ENCODE data around the gene KCND3. TPM values are rescaled to one million over a fixed set of nuclear protein-coding genes. Genes with fewer than 3 reads are reported as not detected.
A peak's percentile ranks its signal among the peaks of the same experiment; 100 is the strongest.

Gene KCND3
- polyA plus RNA-seq, 2 donors: 0.57 to 1.6 TPM

- Histone ChIP-seq H3K27ac (ENCODE audit: low read depth in 2 of 2, low read length in 1 of 2) (no peak overlapping the region), H3K4me1 (ENCODE audit: control insufficient read depth in 2 of 2, insufficient read depth in 2 of 2, low read length in 1 of 2) (peaks cover 0 to 3% of the 10 kb centered on the region in 2 donors), H3K27me3 (ENCODE audit: control insufficient read depth in 1 of 2, insufficient read depth in 2 of 2, low read length in 2 of 2) (no peaks in the 10 kb centered on the region), H3K9me3 (ENCODE audit: control insufficient read depth in 2 of 2, insufficient read depth in 1 of 2, low read depth in 1 of 2, low read length in 1 of 2) (no peaks in the 10 kb centered on the region), H3K4me3 (ENCODE audit: low read depth in 1 of 2, low read length in 2 of 2) (no peak overlapping the region), H3K36me3 (ENCODE audit: control insufficient read depth in 2 of 2, insufficient read depth in 2 of 2, low read length in 1 of 2) (peaks cover 3 to 10% of the 10 kb centered on the region in 2 donors)
- WGBS, 2 donors: 77 to 87% methylated on average over 2 of the region's 2 CpGs
These were observed 227.8 kb downstream of the KCND3 start for GRCh38 chr1:111761717-111762116.

- peaks cover 0 to 7% of the 10 kb centered on the region in 2 donors for H3K36me3 ChIP-seq (ENCODE audit: control insufficient read depth in 2 of 2, insufficient read depth in 2 of 2, low read length in 1 of 2)
- no peaks in the 10 kb centered on the region for H3K9me3 ChIP-seq (ENCODE audit: control insufficient read depth in 2 of 2, insufficient read depth in 1 of 2, low read depth in 1 of 2, low read length in 1 of 2)
- H3K4me3 ChIP-seq (ENCODE audit: low read depth in 1 of 2, low read length in 2 of 2): no peak overlapping the region
- no peaks in the 10 kb centered on the region for H3K27me3 ChIP-seq (ENCODE audit: control insufficient read depth in 1 of 2, insufficient read depth in 2 of 2, low read length in 2 of 2)
- WGBS, 2 donors: 64 to 69% methylated on average over 2 of the region's 2 CpGs
- H3K27ac ChIP-seq (ENCODE audit: low read depth in 2 of 2, low read length in 1 of 2): no peak overlapping the region
- peaks cover 0 to 3% of the 10 kb centered on the region in 2 donors for H3K4me1 ChIP-seq (ENCODE audit: control insufficient read depth in 2 of 2, insufficient read depth in 2 of 2, low read length in 1 of 2)
These were observed 231.1 kb downstream of the KCND3 start for GRCh38 chr1:111758373-111758772.

GRCh38 chr1:111756124-111756513 is 233.3 kb downstream of the KCND3 start:
- Histone ChIP-seq H3K4me1 (ENCODE audit: control insufficient read depth in 2 of 2, insufficient read depth in 2 of 2, low read length in 1 of 2) (peaks cover 0 to 3% of the 10 kb centered on the region in 2 donors), H3K9me3 (ENCODE audit: control insufficient read depth in 2 of 2, insufficient read depth in 1 of 2, low read depth in 1 of 2, low read length in 1 of 2) (no peaks in the 10 kb centered on the region), H3K4me3 (ENCODE audit: low read depth in 1 of 2, low read length in 2 of 2) (peak overlapping the region; percentile 76 to 90), H3K27ac (ENCODE audit: low read depth in 2 of 2, low read length in 1 of 2) (peak overlapping the region; percentile 95 to 96), H3K36me3 (ENCODE audit: control insufficient read depth in 2 of 2, insufficient read depth in 2 of 2, low read length in 1 of 2) (no peaks in the 10 kb centered on the region), H3K27me3 (ENCODE audit: control insufficient read depth in 1 of 2, insufficient read depth in 2 of 2, low read length in 2 of 2) (no peaks in the 10 kb centered on the region)
- WGBS, 2 donors: 0 to 1% methylated on average over 30 to 35 of the region's 35 CpGs

- Histone ChIP-seq H3K4me1 (ENCODE audit: control insufficient read depth in 2 of 2, insufficient read depth in 2 of 2, low read length in 1 of 2) (peaks cover 0 to 3% of the 10 kb centered on the region in 2 donors), H3K27me3 (ENCODE audit: control insufficient read depth in 1 of 2, insufficient read depth in 2 of 2, low read length in 2 of 2) (no peaks in the 10 kb centered on the region), H3K27ac (ENCODE audit: low read depth in 2 of 2, low read length in 1 of 2) (peak within 1 kb of the TSS; percentile 95 to 96), H3K9me3 (ENCODE audit: control insufficient read depth in 2 of 2, insufficient read depth in 1 of 2, low read depth in 1 of 2, low read length in 1 of 2) (no peaks in the 10 kb centered on the region), H3K36me3 (ENCODE audit: control insufficient read depth in 2 of 2, insufficient read depth in 2 of 2, low read length in 1 of 2) (no peaks in the 10 kb centered on the region), H3K4me3 (ENCODE audit: low read depth in 1 of 2, low read length in 2 of 2) (peak within 1 kb of the TSS; percentile 76 to 90)
- 0% methylated on average over 63 to 67 of the region's 67 CpGs for WGBS, 2 donors
These were observed 233.9 kb downstream of the KCND3 start, which contains the start of gene DDX20 for GRCh38 chr1:111755331-111756123. TSS of gene DDX20 (plus strand) at chr1:111755901. CDS start at chr1:111755925, 24 bp downstream.

- Histone ChIP-seq H3K4me1 (ENCODE audit: control insufficient read depth in 2 of 2, insufficient read depth in 2 of 2, low read length in 1 of 2) (peaks cover 0 to 3% of the 10 kb centered on the region in 2 donors), H3K4me3 (ENCODE audit: low read depth in 1 of 2, low read length in 2 of 2) (peak overlapping the region; percentile 76 to 90), H3K9me3 (ENCODE audit: control insufficient read depth in 2 of 2, insufficient read depth in 1 of 2, low read depth in 1 of 2, low read length in 1 of 2) (no peaks in the 10 kb centered on the region), H3K27me3 (ENCODE audit: control insufficient read depth in 1 of 2, insufficient read depth in 2 of 2, low read length in 2 of 2) (no peaks in the 10 kb centered on the region), H3K27ac (ENCODE audit: low read depth in 2 of 2, low read length in 1 of 2) (peak overlapping the region; percentile 95 to 96), H3K36me3 (ENCODE audit: control insufficient read depth in 2 of 2, insufficient read depth in 2 of 2, low read length in 1 of 2) (no peaks in the 10 kb centered on the region)
- 0 to 2% methylated on average over 12 of the region's 12 CpGs for WGBS, 2 donors
These were observed 234.5 kb downstream of the KCND3 start for GRCh38 chr1:111754984-111755330.

- Histone ChIP-seq H3K36me3 (ENCODE audit: control insufficient read depth in 2 of 2, insufficient read depth in 2 of 2, low read length in 1 of 2) (no peaks in the 10 kb centered on the region), H3K9me3 (ENCODE audit: control insufficient read depth in 2 of 2, insufficient read depth in 1 of 2, low read depth in 1 of 2, low read length in 1 of 2) (no peaks in the 10 kb centered on the region), H3K27ac (ENCODE audit: low read depth in 2 of 2, low read length in 1 of 2) (no peak overlapping the region), H3K4me1 (ENCODE audit: control insufficient read depth in 2 of 2, insufficient read depth in 2 of 2, low read length in 1 of 2) (peaks cover 0 to 2% of the 10 kb centered on the region in 2 donors), H3K27me3 (ENCODE audit: control insufficient read depth in 1 of 2, insufficient read depth in 2 of 2, low read length in 2 of 2) (no peaks in the 10 kb centered on the region), H3K4me3 (ENCODE audit: low read depth in 1 of 2, low read length in 2 of 2) (no peak overlapping the region)
- 40 to 48% methylated on average over 2 of the region's 2 CpGs for WGBS, 2 donors
These were observed 237.4 kb downstream of the KCND3 start for GRCh38 chr1:111751906-111752575.

GRCh38 chr1:111750856-111751255 is 238.6 kb downstream of the KCND3 start:
- no peak overlapping the region for H3K4me3 ChIP-seq (ENCODE audit: low read depth in 1 of 2, low read length in 2 of 2)
- H3K27me3 ChIP-seq (ENCODE audit: control insufficient read depth in 1 of 2, insufficient read depth in 2 of 2, low read length in 2 of 2): no peaks in the 10 kb centered on the region
- no peaks in the 10 kb centered on the region for H3K9me3 ChIP-seq (ENCODE audit: control insufficient read depth in 2 of 2, insufficient read depth in 1 of 2, low read depth in 1 of 2, low read length in 1 of 2)
- 74 to 84% methylated on average over 2 of the region's 2 CpGs for WGBS, 2 donors
- peaks cover 0 to 2% of the 10 kb centered on the region in 2 donors for H3K4me1 ChIP-seq (ENCODE audit: control insufficient read depth in 2 of 2, insufficient read depth in 2 of 2, low read length in 1 of 2)
- no peak overlapping the region for H3K27ac ChIP-seq (ENCODE audit: low read depth in 2 of 2, low read length in 1 of 2)
- no peaks in the 10 kb centered on the region for H3K36me3 ChIP-seq (ENCODE audit: control insufficient read depth in 2 of 2, insufficient read depth in 2 of 2, low read length in 1 of 2)

GRCh38 chr1:111749628-111750027 is 239.8 kb downstream of the KCND3 start:
- WGBS, 2 donors: 86 to 94% methylated on average over 3 of the region's 3 CpGs
- H3K9me3 ChIP-seq (ENCODE audit: control insufficient read depth in 2 of 2, insufficient read depth in 1 of 2, low read depth in 1 of 2, low read length in 1 of 2): no peaks in the 10 kb centered on the region
- H3K27me3 ChIP-seq (ENCODE audit: control insufficient read depth in 1 of 2, insufficient read depth in 2 of 2, low read length in 2 of 2): no peaks in the 10 kb centered on the region
- no peak overlapping the region for H3K4me3 ChIP-seq (ENCODE audit: low read depth in 1 of 2, low read length in 2 of 2)
- H3K36me3 ChIP-seq (ENCODE audit: control insufficient read depth in 2 of 2, insufficient read depth in 2 of 2, low read length in 1 of 2): no peaks in the 10 kb centered on the region
- H3K27ac ChIP-seq (ENCODE audit: low read depth in 2 of 2, low read length in 1 of 2): no peak overlapping the region
- peaks cover 0 to 2% of the 10 kb centered on the region in 2 donors for H3K4me1 ChIP-seq (ENCODE audit: control insufficient read depth in 2 of 2, insufficient read depth in 2 of 2, low read length in 1 of 2)

GRCh38 chr1:111747947-111748346 is 241.5 kb downstream of the KCND3 start:
- no peaks in the 10 kb centered on the region for H3K9me3 ChIP-seq (ENCODE audit: control insufficient read depth in 2 of 2, insufficient read depth in 1 of 2, low read depth in 1 of 2, low read length in 1 of 2)
- no peak overlapping the region for H3K27ac ChIP-seq (ENCODE audit: low read depth in 2 of 2, low read length in 1 of 2)
- WGBS, 2 donors: 90 to 93% methylated on average over 4 of the region's 4 CpGs
- no peaks in the 10 kb centered on the region for H3K36me3 ChIP-seq (ENCODE audit: control insufficient read depth in 2 of 2, insufficient read depth in 2 of 2, low read length in 1 of 2)
- no peak overlapping the region for H3K4me3 ChIP-seq (ENCODE audit: low read depth in 1 of 2, low read length in 2 of 2)
- H3K27me3 ChIP-seq (ENCODE audit: control insufficient read depth in 1 of 2, insufficient read depth in 2 of 2, low read length in 2 of 2): no peaks in the 10 kb centered on the region
- H3K4me1 ChIP-seq (ENCODE audit: control insufficient read depth in 2 of 2, insufficient read depth in 2 of 2, low read length in 1 of 2): peaks cover 0 to 2% of the 10 kb centered on the region in 2 donors

Measured in esophagus (tissue), 2 donors.